ENCODE measurements around the gene SKP2. TPM values are rescaled to one million over a fixed set of nuclear protein-coding genes. Genes with fewer than 3 reads are reported as not detected.

The SKP2 gene
- total RNA-seq, 1 donor from 2014 or later: 93.8 TPM

- H3K4me3 Mint-ChIP-seq: no peak overlapping the region
- H3K9me3 Mint-ChIP-seq: no peaks in the 10 kb centered on the region
- H3K4me1 Mint-ChIP-seq: peaks cover 12% of the 10 kb centered on the region
- no peaks in the 10 kb centered on the region for H3K27me3 Mint-ChIP-seq (ENCODE audit: low read depth)
- no peak for DNase-seq (ENCODE audit: low spot score in 2 of 2, unreplicated experiment in 2 of 2)
- no peak for TF ChIP-seq CTCF (IDR thresholded peaks at IDR 0.05; ENCODE audit: unreplicated experiment)
- peaks cover 19% of the 10 kb centered on the region for H3K36me3 Mint-ChIP-seq
- no peak overlapping the region for H3K27ac Mint-ChIP-seq
Observed at GRCh38 chr5:36205329-36205728, 53.4 kb downstream of the SKP2 start.

GRCh38 chr5:36206913-36207312 is 55.0 kb downstream of the SKP2 start:
- TF ChIP-seq CTCF (IDR thresholded peaks at IDR 0.05; ENCODE audit: unreplicated experiment): no peak
- Mint-ChIP-seq H3K4me3 (no peak overlapping the region), H3K4me1 (peaks cover 12% of the 10 kb centered on the region), H3K27ac (no peak overlapping the region), H3K27me3 (ENCODE audit: low read depth) (no peaks in the 10 kb centered on the region), H3K36me3 (peaks cover 22% of the 10 kb centered on the region), H3K9me3 (no peaks in the 10 kb centered on the region)
- DNase-seq (ENCODE audit: low spot score in 2 of 2, unreplicated experiment in 2 of 2): no peak

- no peak for TF ChIP-seq CTCF (IDR thresholded peaks at IDR 0.05; ENCODE audit: unreplicated experiment)
- no peak overlapping the region for H3K4me3 Mint-ChIP-seq
Observed at GRCh38 chr5:36208786-36209185, 56.9 kb downstream of the SKP2 start.

GRCh38 chr5:36209664-36210063 is 57.8 kb downstream of the SKP2 start:
- H3K36me3 Mint-ChIP-seq: peaks cover 28% of the 10 kb centered on the region
- no peaks in the 10 kb centered on the region for H3K9me3 Mint-ChIP-seq
- TF ChIP-seq CTCF (IDR thresholded peaks at IDR 0.05; ENCODE audit: unreplicated experiment): no peak
- no peak overlapping the region for H3K4me3 Mint-ChIP-seq
- no peaks in the 10 kb centered on the region for H3K27me3 Mint-ChIP-seq (ENCODE audit: low read depth)
- H3K27ac Mint-ChIP-seq: no peak overlapping the region
- no peak for DNase-seq (ENCODE audit: low spot score in 2 of 2, unreplicated experiment in 2 of 2)
- no peaks in the 10 kb centered on the region for H3K4me1 Mint-ChIP-seq

More at GRCh38 chr5:36208786-36209185, 56.9 kb downstream of the SKP2 start:
- no peaks in the 10 kb centered on the region for H3K9me3 Mint-ChIP-seq
- no peak overlapping the region for H3K27ac Mint-ChIP-seq
- H3K27me3 Mint-ChIP-seq (ENCODE audit: low read depth): no peaks in the 10 kb centered on the region
- peaks cover 24% of the 10 kb centered on the region for H3K36me3 Mint-ChIP-seq
- DNase-seq (ENCODE audit: low spot score in 2 of 2, unreplicated experiment in 2 of 2): no peak
- peaks cover 1% of the 10 kb centered on the region for H3K4me1 Mint-ChIP-seq

GRCh38 chr5:36214436-36214835 is 62.5 kb downstream of the SKP2 start:
- H3K27me3 Mint-ChIP-seq (ENCODE audit: low read depth): no peaks in the 10 kb centered on the region
- TF ChIP-seq CTCF (IDR thresholded peaks at IDR 0.05; ENCODE audit: unreplicated experiment): no peak
- H3K4me3 Mint-ChIP-seq: no peak overlapping the region
- no peaks in the 10 kb centered on the region for H3K9me3 Mint-ChIP-seq
- no peak overlapping the region for H3K27ac Mint-ChIP-seq
- H3K4me1 Mint-ChIP-seq: peaks cover 3% of the 10 kb centered on the region
- H3K36me3 Mint-ChIP-seq: peaks cover 26% of the 10 kb centered on the region
- DNase-seq (ENCODE audit: low spot score in 2 of 2, unreplicated experiment in 2 of 2): no peak

- H3K27ac Mint-ChIP-seq: no peak overlapping the region
- no peak overlapping the region for H3K4me3 Mint-ChIP-seq
- no peaks in the 10 kb centered on the region for H3K9me3 Mint-ChIP-seq
- H3K27me3 Mint-ChIP-seq (ENCODE audit: low read depth): no peaks in the 10 kb centered on the region
- peaks cover 33% of the 10 kb centered on the region for H3K36me3 Mint-ChIP-seq
- DNase-seq (ENCODE audit: low spot score in 2 of 2, unreplicated experiment in 2 of 2): no peak
- no peak for TF ChIP-seq CTCF (IDR thresholded peaks at IDR 0.05; ENCODE audit: unreplicated experiment)
- H3K4me1 Mint-ChIP-seq: peaks cover 3% of the 10 kb centered on the region
Observed at GRCh38 chr5:36215910-36216309, 64.0 kb downstream of the SKP2 start.

Measured in mesothelial cell of epicardium (in vitro differentiated cells).